GM12873 (cell line): ENCODE data around the gene KIAA0232.

Source experiments
- CTCF ChIP-seq: IDR thresholded peaks from 2 replicates; pipeline ENCODE4 v1.5.1; 2012; ENCODE audit warnings: low read depth, mild to moderate bottlenecking, moderate library complexity, low read length, control low read depth; ENCODE audit not compliant: insufficient read depth; ENCODE audit errors: missing control alignments

Gene KIAA0232

GRCh38 chr4:6746721-6747293 lies 35.7 kb upstream of the KIAA0232 start:
- TF ChIP-seq CTCF = no peak

GRCh38 chr4:6747294-6748051 lies 35.1 kb upstream of the KIAA0232 start:
- TF ChIP-seq CTCF = no peak

GRCh38 chr4:6748286-6748685 lies 34.2 kb upstream of the KIAA0232 start:
- no peak for TF ChIP-seq CTCF

GRCh38 chr4:6749340-6750171 lies 33.0 kb upstream of the KIAA0232 start:
- TF ChIP-seq CTCF = no peak

GRCh38 chr4:6750286-6751221 lies 32.0 kb upstream of the KIAA0232 start:
- no peak for TF ChIP-seq CTCF

- no peak for TF ChIP-seq CTCF
Observed at GRCh38 chr4:6751611-6752485, 30.7 kb upstream of the KIAA0232 start.
